Neutrophil (primary cell): ENCODE results near the gene VSTM4.
A peak's percentile ranks its signal among the peaks of the same experiment; 100 is the strongest.

Experiments used
- H3K27ac ChIP-seq: fragments of 200-600 bp; sonication (generic); 2 replicates; pipeline ENCODE4 v1.5.1; 2016; ENCODE audit warnings: mild to moderate bottlenecking, moderate library complexity
- H3K27me3 ChIP-seq: fragments of 200-600 bp; sonication (generic); 2 replicates; pipeline ENCODE4 v1.6.0; 2016; ENCODE audit warnings: mild to moderate bottlenecking
- H3K36me3 ChIP-seq: fragments of 200-600 bp; sonication (generic); 2 replicates; pipeline ENCODE4 v1.5.1; 2017
- H3K4me1 ChIP-seq, 2 experiments: fragments of 200-600 bp in 1 of 2; sonication (generic) in 1 of 2; 1 replicate in 1 of 2; 2 replicates in 1 of 2; pipeline versions ENCODE4 v1.5.1 to v1.6.1; 2013 to 2016; ENCODE audit warnings: low read depth in 1 of 2, low read length in 1 of 2, mild to moderate bottlenecking in 1 of 2, moderate library complexity in 1 of 2; ENCODE audit not compliant: control insufficient read depth in 1 of 2, insufficient read depth in 1 of 2
- H3K4me3 ChIP-seq, 2 experiments: fragments of 200-600 bp in 1 of 2; sonication (generic) in 1 of 2; 1 replicate in 1 of 2; 2 replicates in 1 of 2; pipeline ENCODE4 v1.5.1; 2013 to 2016; ENCODE audit warnings: low read depth in 1 of 2, low read length in 1 of 2, mild to moderate bottlenecking in 1 of 2, moderate library complexity in 1 of 2
- H3K9me3 ChIP-seq: fragments of 200-600 bp; sonication (generic); 2 replicates; pipeline ENCODE4 v1.5.1; 2016
- TF ChIP-seq, protein P1 (sequence below): fragments of 200-600 bp; sonication (generic); IDR thresholded peaks from 2 replicates; pipeline ENCODE4 v1.5.1; 2016; ENCODE audit warnings: antibody characterized with exemption

The VSTM4 gene

GRCh38 chr10:48981310-48981907, 133.9 kb downstream of the VSTM4 start:
- no peaks in the 10 kb centered on the region for H3K9me3 ChIP-seq
- H3K4me3 ChIP-seq: no peak overlapping the region
- TF ChIP-seq, protein P1, sequence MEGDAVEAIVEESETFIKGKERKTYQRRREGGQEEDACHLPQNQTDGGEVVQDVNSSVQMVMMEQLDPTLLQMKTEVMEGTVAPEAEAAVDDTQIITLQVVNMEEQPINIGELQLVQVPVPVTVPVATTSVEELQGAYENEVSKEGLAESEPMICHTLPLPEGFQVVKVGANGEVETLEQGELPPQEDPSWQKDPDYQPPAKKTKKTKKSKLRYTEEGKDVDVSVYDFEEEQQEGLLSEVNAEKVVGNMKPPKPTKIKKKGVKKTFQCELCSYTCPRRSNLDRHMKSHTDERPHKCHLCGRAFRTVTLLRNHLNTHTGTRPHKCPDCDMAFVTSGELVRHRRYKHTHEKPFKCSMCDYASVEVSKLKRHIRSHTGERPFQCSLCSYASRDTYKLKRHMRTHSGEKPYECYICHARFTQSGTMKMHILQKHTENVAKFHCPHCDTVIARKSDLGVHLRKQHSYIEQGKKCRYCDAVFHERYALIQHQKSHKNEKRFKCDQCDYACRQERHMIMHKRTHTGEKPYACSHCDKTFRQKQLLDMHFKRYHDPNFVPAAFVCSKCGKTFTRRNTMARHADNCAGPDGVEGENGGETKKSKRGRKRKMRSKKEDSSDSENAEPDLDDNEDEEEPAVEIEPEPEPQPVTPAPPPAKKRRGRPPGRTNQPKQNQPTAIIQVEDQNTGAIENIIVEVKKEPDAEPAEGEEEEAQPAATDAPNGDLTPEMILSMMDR: peak; percentile 51
- H3K4me1 ChIP-seq: no peaks in the 10 kb centered on the region
- no peak overlapping the region for H3K27ac ChIP-seq
- H3K36me3 ChIP-seq: peaks cover 88% of the 10 kb centered on the region
- no peaks in the 10 kb centered on the region for H3K27me3 ChIP-seq

- no peaks in the 10 kb centered on the region for H3K4me1 ChIP-seq
- H3K9me3 ChIP-seq: no peaks in the 10 kb centered on the region
- no peak overlapping the region for H3K4me3 ChIP-seq
- H3K27ac ChIP-seq: no peak overlapping the region
- no peaks in the 10 kb centered on the region for H3K27me3 ChIP-seq
- H3K36me3 ChIP-seq: peaks cover 97% of the 10 kb centered on the region
- TF ChIP-seq, protein P1: no peak
Measured at GRCh38 chr10:48978318-48978717, 137.0 kb downstream of the VSTM4 start.

GRCh38 chr10:48976196-48976595, 139.1 kb downstream of the VSTM4 start:
- TF ChIP-seq, protein P1: no peak
- Histone ChIP-seq H3K4me3 (no peak overlapping the region), H3K4me1 (no peaks in the 10 kb centered on the region), H3K9me3 (no peaks in the 10 kb centered on the region), H3K36me3 (peaks cover 97% of the 10 kb centered on the region), H3K27ac (no peak overlapping the region), H3K27me3 (no peaks in the 10 kb centered on the region)

GRCh38 chr10:48974510-48975156, 140.7 kb downstream of the VSTM4 start:
- Histone ChIP-seq H3K27me3 (no peaks in the 10 kb centered on the region), H3K27ac (no peak overlapping the region), H3K4me1 (no peaks in the 10 kb centered on the region), H3K9me3 (no peaks in the 10 kb centered on the region), H3K36me3 (peaks cover 97% of the 10 kb centered on the region), H3K4me3 (no peak overlapping the region)
- TF ChIP-seq, protein P1: no peak

DNA sequence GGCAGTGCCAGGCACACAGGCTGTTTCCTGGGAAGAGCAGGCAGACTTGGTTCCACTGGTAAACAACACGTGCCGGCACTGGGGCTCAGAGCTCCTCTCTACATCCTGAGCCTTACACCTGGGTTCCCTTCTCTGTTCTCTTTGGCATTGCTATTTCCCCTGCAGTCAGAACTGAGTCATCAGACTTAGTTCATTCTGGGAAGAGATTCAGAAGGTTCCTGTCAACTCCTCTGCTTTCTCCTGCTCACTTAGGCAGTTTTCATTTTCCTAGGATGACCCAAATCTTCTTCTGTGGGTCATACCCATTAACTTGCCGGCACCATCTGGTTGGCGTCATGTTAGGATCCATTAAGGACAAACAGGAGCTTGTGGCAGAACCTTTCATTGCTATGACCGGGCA, 142.3 kb downstream of the VSTM4 start:
- TF ChIP-seq, protein P1: no peak
- no peaks in the 10 kb centered on the region for H3K9me3 ChIP-seq
- no peaks in the 10 kb centered on the region for H3K4me1 ChIP-seq
- H3K27me3 ChIP-seq: no peaks in the 10 kb centered on the region
- H3K27ac ChIP-seq: no peak overlapping the region
- H3K36me3 ChIP-seq: peaks cover 97% of the 10 kb centered on the region
- no peak overlapping the region for H3K4me3 ChIP-seq
